GM19025 (cell line): ENCODE results near the gene ENTR1.

Experiments used
- ATAC-seq: cut with Tn5 transposase; IDR thresholded peaks from one replicate; pipeline ENCODE4 v1.9.1; 2021; ENCODE audit warnings: mild to moderate bottlenecking, low read depth, moderate library complexity; ENCODE audit not compliant: unreplicated experiment

Gene ENTR1

GRCh38 chr9:136399176-136400037 lies 11.0 kb downstream of the ENTR1 start:
- no peak for ATAC-seq

GRCh38 chr9:136398286-136398685 lies 12.1 kb downstream of the ENTR1 start:
- ATAC-seq, result no peak

- no peak for ATAC-seq
These were observed 12.8 kb downstream of the ENTR1 start for GRCh38 chr9:136397643-136398042.

- no peak for ATAC-seq
These were observed 14.2 kb downstream of the ENTR1 start for GRCh38 chr9:136396219-136396515.

- ATAC-seq, result no peak
These were observed 14.8 kb downstream of the ENTR1 start for GRCh38 chr9:136395345-136396218.

- ATAC-seq, result no peak
These were observed 15.4 kb downstream of the ENTR1 start for GRCh38 chr9:136395020-136395340.

- no peak for ATAC-seq
These were observed 15.9 kb downstream of the ENTR1 start for GRCh38 chr9:136394312-136395019.

GRCh38 chr9:136393531-136393930 lies 16.9 kb downstream of the ENTR1 start:
- no peak for ATAC-seq

GRCh38 chr9:136392538-136393449 lies 17.6 kb downstream of the ENTR1 start:
- ATAC-seq, result no peak

- no peak for ATAC-seq
These were observed 18.5 kb downstream of the ENTR1 start for GRCh38 chr9:136391737-136392537.

GRCh38 chr9:136389396-136389795 lies 21.0 kb downstream of the ENTR1 start:
- ATAC-seq, result no peak

- no peak for ATAC-seq
These were observed 23.2 kb downstream of the ENTR1 start for GRCh38 chr9:136387217-136387616.

- ATAC-seq, result no peak
These were observed 24.4 kb downstream of the ENTR1 start for GRCh38 chr9:136386018-136386417.

- ATAC-seq, result no peak
These were observed 25.4 kb downstream of the ENTR1 start for GRCh38 chr9:136385015-136385414.

- ATAC-seq, result no peak
These were observed 27.0 kb downstream of the ENTR1 start for GRCh38 chr9:136383436-136383835.

- no peak for ATAC-seq
These were observed 28.4 kb downstream of the ENTR1 start for GRCh38 chr9:136381966-136382513.

- ATAC-seq, result no peak
These were observed 29.1 kb downstream of the ENTR1 start for GRCh38 chr9:136381311-136381710.

GRCh38 chr9:136380381-136380780 lies 30.0 kb downstream of the ENTR1 start:
- ATAC-seq, result no peak

- ATAC-seq, result no peak
These were observed 30.5 kb downstream of the ENTR1 start for GRCh38 chr9:136379891-136380290.
